Motor neuron (in vitro differentiated cells): ENCODE results near the gene CD300LF. TPM values are rescaled to one million over a fixed set of nuclear protein-coding genes. Genes with fewer than 3 reads are reported as not detected.
A peak's percentile ranks its signal among the peaks of the same experiment; 100 is the strongest.

Experiments
- ATAC-seq, 8 experiments: fragments of 200-7000 bp; cut with Tn5 transposase; replicated peaks in 6 of 8; 2 replicates each; pipeline ENCODE4 v1.8.0; 2021; ENCODE audit warnings: mild to moderate bottlenecking in 8 of 8, moderate library complexity in 8 of 8
- H3K27ac ChIP-seq, 2 donors: fragments of 250-450 bp; sonication (Bioruptor Pico); 2 replicates each; pipeline ENCODE4 v1.9.0; 2021; ENCODE audit warnings: antibody characterized with exemption in 2 of 2, mild to moderate bottlenecking in 2 of 2, moderate library complexity in 1 of 2
- H3K4me1 ChIP-seq, 2 donors: fragments of 250-450 bp; sonication (Bioruptor Pico); replicated peaks in 1 of 2; 2 replicates each; pipeline ENCODE4 v1.6.1; 2021; ENCODE audit warnings: antibody characterized with exemption in 2 of 2, mild to moderate bottlenecking in 2 of 2, moderate library complexity in 1 of 2
- H3K4me3 ChIP-seq, 5 donors: fragments of 250-450 bp; sonication (Bioruptor Pico); 2 replicates each; pipeline ENCODE4 v1.9.0; 2021; ENCODE audit warnings: antibody characterized with exemption in 5 of 5, mild to moderate bottlenecking in 5 of 5, moderate library complexity in 4 of 5
- WGBS, 10 experiments: fragments of 450-650 bp; shearing (Covaris generic); methylation state at CpG; one replicate each; pipeline ENCODE4 v1.0.0; 2022; 5-methylcytosine and 5-hydroxymethylcytosine counted together
- in situ Hi-C, 9 experiments: fragments of 400-800 bp; cut with MboI; loops; one replicate each; pipeline ENCODE4 v1.15.0; 2021; ENCODE audit warnings: low sequenced_read_pairs in 9 of 9, low pct_unique_long_range_greater_than_20kb in 2 of 9; ENCODE audit not compliant: unreplicated experiment in 9 of 9
- total RNA-seq, 8 experiments: library from RNA; unstranded; fragments of 300-600 nt; gene quantifications; 2 replicates each; pipeline versions ENCODE4 v1.2.3 to v1.2.4, GENCODE V29; 2022

Gene CD300LF
- total RNA-seq, 8 experiments from 2014 or later: 0.24 TPM; not detected in 7

DNA sequence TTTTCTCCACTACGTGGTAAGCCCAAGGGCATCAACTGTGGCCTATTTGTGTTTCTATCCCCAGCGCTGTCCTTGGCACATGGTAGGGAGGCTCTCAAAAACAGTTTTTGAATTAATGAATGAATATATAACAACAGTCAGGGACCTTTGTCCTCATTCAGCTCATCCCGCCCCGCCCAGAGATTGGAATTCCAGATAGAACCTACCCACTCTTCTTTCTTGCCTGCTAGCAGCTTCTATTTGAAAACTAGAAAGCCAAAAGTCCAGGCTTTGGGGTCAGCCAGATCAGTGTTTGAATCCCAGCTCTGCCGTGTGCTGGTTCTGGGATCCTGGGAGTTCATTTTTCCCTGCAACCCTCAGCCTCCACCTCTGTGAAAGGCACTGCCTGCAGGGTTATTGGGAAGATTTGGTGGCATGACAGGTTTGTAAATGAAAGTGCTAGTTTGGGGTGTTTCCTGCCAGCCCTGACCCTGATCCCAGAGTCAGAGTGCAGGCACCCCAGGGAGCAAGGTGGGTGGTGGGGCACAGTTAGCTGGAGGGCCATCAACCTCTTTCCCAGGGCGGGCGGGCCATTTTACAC lies 40.2 kb upstream of the CD300LF start:
- peaks cover 0 to 14% of the 10 kb centered on the region in 2 donors for H3K4me1 ChIP-seq
- no peak overlapping the region for H3K27ac ChIP-seq
- in situ Hi-C loops: loop anchor here in 1 of 9 experiments (25.0 kb wide), 1 partner anchor 109 kb away; the partner anchor contains the start of genes FDXR and GRIN2C
- H3K4me3 ChIP-seq: no peak overlapping the region
- ATAC-seq: no peak
- WGBS, 10 experiments: 40 to 100% (median 95%) methylated on average over 1 to 7 of the region's 7 CpGs; no CpG with 5 or more reads in 2 of the 10 experiments

DNA sequence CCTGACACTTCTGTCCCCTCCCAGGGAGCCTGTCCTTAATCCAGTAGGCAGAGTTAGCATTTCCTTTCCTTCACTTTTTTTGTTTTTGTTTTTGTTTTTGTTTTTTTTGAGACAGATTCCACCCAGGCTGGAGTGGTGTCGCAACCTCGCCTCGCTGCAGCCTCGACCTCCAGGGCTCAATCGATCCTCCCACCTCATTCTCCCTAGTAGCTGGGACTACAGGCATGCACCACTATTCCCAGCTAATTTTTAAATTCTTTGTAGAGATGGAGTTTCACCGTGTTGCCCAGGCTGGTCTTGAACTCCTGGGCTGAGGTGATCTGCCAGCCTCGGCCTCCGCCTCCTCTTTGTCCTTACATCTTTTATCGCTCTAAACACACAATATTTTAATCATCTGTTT lies 39.7 kb upstream of the CD300LF start:
- no peak for ATAC-seq
- no peak overlapping the region for H3K27ac ChIP-seq
- in situ Hi-C loops: loop anchor here in 1 of 9 experiments (25.0 kb wide), 1 partner anchor 110 kb away; the partner anchor contains the start of genes FDXR and GRIN2C
- peaks cover 0 to 14% of the 10 kb centered on the region in 2 donors for H3K4me1 ChIP-seq
- 67 to 97% (median 92%) methylated on average over 3 to 9 of the region's 9 CpGs; no CpG with 5 or more reads in 1 of the 10 experiments for WGBS, 10 experiments
- H3K4me3 ChIP-seq: no peak overlapping the region

- in situ Hi-C loops: loop anchor here in 1 of 9 experiments (25.0 kb wide), 1 partner anchor 112 kb away; the partner anchor contains the start of genes FDXR and GRIN2C
- peaks cover 0 to 12% of the 10 kb centered on the region in 2 donors for H3K4me1 ChIP-seq
- ATAC-seq: no peak
- H3K27ac ChIP-seq: no peak overlapping the region
- peak overlapping the region in 1 of 5 donors; percentile 46 for H3K4me3 ChIP-seq
- WGBS, 10 experiments: 48 to 100% (median 65%) methylated on average over 1 to 4 of the region's 13 CpGs; no CpG with 5 or more reads in 3 of the 10 experiments
Measured at GRCh38 chr17:74750327-74751069, 37.8 kb upstream of the CD300LF start.

- in situ Hi-C loops: loop anchor here in 1 of 9 experiments (25.0 kb wide), 1 partner anchor 112 kb away; the partner anchor contains the start of genes FDXR and GRIN2C
- peaks cover 0 to 16% of the 10 kb centered on the region in 2 donors for H3K4me1 ChIP-seq
Measured at GRCh38 chr17:74750039-74750326, 37.3 kb upstream of the CD300LF start.

DNA sequence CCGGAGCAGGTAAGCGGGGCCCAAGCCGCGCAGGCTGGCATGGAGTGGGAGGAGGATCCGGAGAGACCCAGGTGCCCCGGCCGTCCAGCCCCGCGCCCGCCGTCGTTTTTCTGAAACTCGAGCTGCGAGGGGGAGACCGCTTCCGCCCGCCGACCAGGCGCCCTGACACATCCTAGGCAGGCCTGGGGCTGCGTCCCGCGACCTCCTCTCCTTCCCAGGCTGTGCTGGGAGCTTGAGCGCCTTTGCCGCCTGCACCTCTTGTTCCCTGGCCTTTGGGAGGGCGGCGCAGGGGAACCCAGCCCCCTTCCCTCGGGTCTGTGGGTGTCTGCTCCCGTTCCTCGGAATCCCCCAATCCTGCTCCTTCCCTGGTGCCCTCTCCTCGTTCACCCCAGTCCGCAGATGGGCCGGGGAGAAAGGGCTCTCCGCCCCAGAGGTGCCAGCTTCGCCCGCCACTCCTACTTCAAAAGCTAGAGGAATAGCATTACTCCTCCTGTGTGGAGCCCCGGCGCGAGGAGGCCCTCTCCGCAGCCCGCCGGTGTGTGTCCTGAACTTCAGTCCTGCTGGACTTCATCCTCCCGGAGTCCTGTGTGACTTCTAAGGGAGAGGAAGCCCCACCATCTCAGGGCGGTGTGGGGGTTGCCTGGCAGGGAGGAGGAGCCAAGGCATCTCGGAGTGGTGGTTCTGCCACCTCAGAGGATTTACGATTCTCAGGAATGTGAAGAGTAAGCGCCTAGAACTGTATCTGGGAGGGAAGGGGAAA lies 36.7 kb upstream of the CD300LF start:
- Histone ChIP-seq H3K4me1 (peaks cover 0 to 20% of the 10 kb centered on the region in 2 donors), H3K4me3 (peak overlapping the region; percentile 34 to 51 (median 46)), H3K27ac (no peak overlapping the region)
- ATAC-seq: peak in 3 of 8 experiments; percentile 2 to 3 (median 3)
- in situ Hi-C loops: loop anchor here in 1 of 9 experiments (25.0 kb wide), 1 partner anchor 113 kb away; the partner anchor contains the start of genes FDXR and GRIN2C
- 0 to 67% (median 11%) methylated on average over 1 to 10 of the region's 46 CpGs; no CpG with 5 or more reads in 2 of the 10 experiments for WGBS, 10 experiments

More at GRCh38 chr17:74750039-74750326, 37.3 kb upstream of the CD300LF start:
- Histone ChIP-seq H3K27ac (no peak overlapping the region), H3K4me3 (peak overlapping the region in 2 of 5 donors; percentile 46 to 51)
- ATAC-seq: no peak
- whole genome bisulfite sequencing, 10 experiments: 20 to 96% (median 55%) methylated on average over 1 to 5 of the region's 6 CpGs; no CpG with 5 or more reads in 5 of the 10 experiments

DNA sequence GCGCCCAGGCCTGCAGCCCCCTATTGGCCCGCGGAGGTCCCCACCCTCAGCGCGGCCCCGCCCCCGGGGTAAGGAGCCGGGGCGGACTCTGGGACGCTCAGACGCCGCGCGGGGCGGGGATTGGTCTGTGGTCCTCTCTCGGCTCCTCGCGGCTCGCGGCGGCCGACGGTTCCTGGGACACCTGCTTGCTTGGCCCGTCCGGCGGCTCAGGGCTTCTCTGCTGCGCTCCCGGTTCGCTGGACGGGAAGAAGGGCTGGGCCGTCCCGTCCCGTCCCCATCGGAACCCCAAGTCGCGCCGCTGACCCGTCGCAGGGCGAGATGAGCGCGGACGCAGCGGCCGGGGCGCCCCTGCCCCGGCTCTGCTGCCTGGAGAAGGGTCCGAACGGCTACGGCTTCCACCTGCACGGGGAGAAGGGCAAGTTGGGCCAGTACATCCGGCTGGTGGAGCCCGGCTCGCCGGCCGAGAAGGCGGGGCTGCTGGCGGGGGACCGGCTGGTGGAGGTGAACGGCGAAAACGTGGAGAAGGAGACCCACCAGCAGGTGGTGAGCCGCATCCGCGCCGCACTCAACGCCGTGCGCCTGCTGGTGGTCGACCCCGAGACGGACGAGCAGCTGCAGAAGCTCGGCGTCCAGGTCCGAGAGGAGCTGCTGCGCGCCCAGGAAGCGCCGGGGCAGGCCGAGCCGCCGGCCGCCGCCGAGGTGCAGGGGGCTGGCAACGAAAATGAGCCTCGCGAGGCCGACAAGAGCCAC lies 36.0 kb upstream of the CD300LF start, which contains the start of gene NHERF1:
Gene NHERF1, plus strand, starts transcription at position 100 of the 750 bp plus-strand sequence. Its CDS starts 219 bp downstream, at position 319.
- Histone ChIP-seq H3K4me1 (peaks cover 0 to 20% of the 10 kb centered on the region in 2 donors), H3K4me3 (peak within 1 kb of the TSS; percentile 34 to 51 (median 46)), H3K27ac (no peak within 1 kb of the TSS)
- WGBS, 10 experiments: 0 to 14% (median 0%) methylated on average over 4 to 16 of the region's 90 CpGs; no CpG with 5 or more reads in 4 of the 10 experiments
- in situ Hi-C loops: no loop called here
- peak; percentile 89 to 95 (median 94) for ATAC-seq

- H3K4me3 ChIP-seq: peak overlapping the region; percentile 34 to 51 (median 46)
- peaks cover 0 to 20% of the 10 kb centered on the region in 2 donors for H3K4me1 ChIP-seq
- no peak overlapping the region for H3K27ac ChIP-seq
- ATAC-seq: no peak
- WGBS, 10 experiments: 7% methylated on average over 3 of the region's 34 CpGs; no CpG with 5 or more reads in 9 of the 10 experiments
- in situ Hi-C loops: no loop called here
Measured at GRCh38 chr17:74748279-74748528, 35.5 kb upstream of the CD300LF start.

- no peak overlapping the region for H3K4me3 ChIP-seq
- 0 to 63% (median 60%) methylated on average over 1 to 5 of the region's 6 CpGs; no CpG with 5 or more reads in 5 of the 10 experiments for WGBS, 10 experiments
- in situ Hi-C loops: no loop called here
Measured at GRCh38 chr17:74746922-74747321, 34.2 kb upstream of the CD300LF start.

GRCh38 chr17:74746376-74746775 lies 33.7 kb upstream of the CD300LF start:
- 81 to 100% (median 87%) methylated on average over 1 to 4 of the region's 5 CpGs; no CpG with 5 or more reads in 4 of the 10 experiments for WGBS, 10 experiments
- peaks cover 0 to 20% of the 10 kb centered on the region in 2 donors for H3K4me1 ChIP-seq
- no peak overlapping the region for H3K4me3 ChIP-seq
- no peak overlapping the region for H3K27ac ChIP-seq
- in situ Hi-C loops: no loop called here
- no peak for ATAC-seq

More at GRCh38 chr17:74746922-74747321, 34.2 kb upstream of the CD300LF start:
- H3K27ac ChIP-seq: no peak overlapping the region
- peaks cover 0 to 20% of the 10 kb centered on the region in 2 donors for H3K4me1 ChIP-seq
- no peak for ATAC-seq

GRCh38 chr17:74745548-74746177 lies 32.9 kb upstream of the CD300LF start:
- Histone ChIP-seq H3K4me1 (peaks cover 0 to 20% of the 10 kb centered on the region in 2 donors), H3K27ac (no peak overlapping the region), H3K4me3 (no peak overlapping the region)
- 22 to 100% (median 79%) methylated on average over 1 to 5 of the region's 8 CpGs; no CpG with 5 or more reads in 4 of the 10 experiments for WGBS, 10 experiments
- in situ Hi-C loops: no loop called here
- no peak for ATAC-seq

- Histone ChIP-seq H3K4me1 (peaks cover 0 to 17% of the 10 kb centered on the region in 2 donors), H3K4me3 (no peak overlapping the region), H3K27ac (no peak overlapping the region)
- peak in 6 of 8 experiments; percentile 5 to 14 (median 10) for ATAC-seq
- in situ Hi-C loops: no loop called here
- 0 to 100% (median 21%) methylated on average over 1 to 13 of the region's 24 CpGs; no CpG with 5 or more reads in 4 of the 10 experiments for WGBS, 10 experiments
Measured at GRCh38 chr17:74744714-74745547, 32.2 kb upstream of the CD300LF start.
